Skeletal muscle satellite cell (primary cell): ENCODE results near the gene AGAP9.
"Not testable (repeated sequence)": the region's sequence is repeated elsewhere in the genome, so short reads cannot be mapped to it uniquely, and the experiment has no call there.

Experiments
- H3K27me3 ChIP-seq: 2 replicates; pipeline ENCODE4 v1.7.0; 2013; ENCODE audit warnings: low read length; ENCODE audit not compliant: control insufficient read depth, insufficient read depth
- H3K36me3 ChIP-seq: 2 replicates; pipeline ENCODE4 v1.7.0; 2013; ENCODE audit warnings: mild to moderate bottlenecking, control low read depth, low read length; ENCODE audit not compliant: insufficient read depth
- H3K4me1 ChIP-seq: 2 replicates; pipeline ENCODE4 v1.7.0; 2013; ENCODE audit warnings: low read length; ENCODE audit not compliant: control insufficient read depth, insufficient read depth
- H3K4me2 ChIP-seq: 2 replicates; pipeline ENCODE4 v1.7.0; 2013; ENCODE audit warnings: mild to moderate bottlenecking, low read length
- H3K4me3 ChIP-seq: 2 replicates; pipeline ENCODE4 v1.7.0; 2013; ENCODE audit warnings: low read length
- H3K9ac ChIP-seq: 2 replicates; pipeline ENCODE4 v1.7.0; 2013; ENCODE audit warnings: mild to moderate bottlenecking, low read depth, low read length, moderate library complexity
- H3K9me3 ChIP-seq: replicated peaks from 2 replicates; pipeline ENCODE4 v1.7.0; 2013; ENCODE audit warnings: mild to moderate bottlenecking, control low read depth, low read length

AGAP9 gene

GRCh38 chr10:47483923-47484322 is 39.5 kb downstream of the AGAP9 start, which contains the start of gene ANXA8:
Gene ANXA8, minus strand, starts transcription at chr10:47484115. Its CDS starts 182 bp downstream, at chr10:47483933.
- not testable (repeated sequence) for H3K4me2 ChIP-seq, H3K27me3 ChIP-seq, H3K9ac ChIP-seq, H3K36me3 ChIP-seq, H3K4me1 ChIP-seq, H3K9me3 ChIP-seq, H3K4me3 ChIP-seq

- H3K9ac ChIP-seq, H3K4me2 ChIP-seq, H3K4me1 ChIP-seq, H3K36me3 ChIP-seq, H3K27me3 ChIP-seq, H3K9me3 ChIP-seq, H3K4me3 ChIP-seq: not testable (repeated sequence)
Observed at GRCh38 chr10:47482367-47482766, 41.1 kb downstream of the AGAP9 start.

DNA sequence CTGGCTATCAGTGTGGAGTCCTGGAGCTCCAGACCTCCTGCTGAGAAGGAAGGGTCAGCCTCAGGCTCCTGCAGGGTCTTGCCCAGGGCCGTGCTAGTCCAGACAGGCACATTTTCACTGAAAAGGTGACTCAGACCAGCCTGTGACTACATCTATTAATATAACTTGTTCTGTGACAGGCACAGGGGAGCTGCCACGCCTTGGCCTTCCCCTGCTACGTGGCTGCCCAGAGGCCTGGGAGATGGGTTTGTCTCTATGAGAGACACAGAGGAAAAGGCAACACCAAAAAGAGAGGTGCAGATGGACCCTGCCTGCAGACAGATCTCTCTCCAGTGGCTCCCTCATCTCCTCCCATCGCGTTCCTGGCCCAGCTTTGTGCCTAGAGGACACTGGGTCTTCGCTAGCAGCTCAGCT is 41.7 kb downstream of the AGAP9 start:
- not testable (repeated sequence) for H3K36me3 ChIP-seq, H3K27me3 ChIP-seq, H3K4me1 ChIP-seq, H3K9me3 ChIP-seq, H3K4me2 ChIP-seq, H3K9ac ChIP-seq, H3K4me3 ChIP-seq

- H3K36me3 ChIP-seq, H3K4me2 ChIP-seq, H3K27me3 ChIP-seq, H3K9me3 ChIP-seq, H3K9ac ChIP-seq, H3K4me1 ChIP-seq, H3K4me3 ChIP-seq: not testable (repeated sequence)
Observed at GRCh38 chr10:47481182-47481766, 42.2 kb downstream of the AGAP9 start.

DNA sequence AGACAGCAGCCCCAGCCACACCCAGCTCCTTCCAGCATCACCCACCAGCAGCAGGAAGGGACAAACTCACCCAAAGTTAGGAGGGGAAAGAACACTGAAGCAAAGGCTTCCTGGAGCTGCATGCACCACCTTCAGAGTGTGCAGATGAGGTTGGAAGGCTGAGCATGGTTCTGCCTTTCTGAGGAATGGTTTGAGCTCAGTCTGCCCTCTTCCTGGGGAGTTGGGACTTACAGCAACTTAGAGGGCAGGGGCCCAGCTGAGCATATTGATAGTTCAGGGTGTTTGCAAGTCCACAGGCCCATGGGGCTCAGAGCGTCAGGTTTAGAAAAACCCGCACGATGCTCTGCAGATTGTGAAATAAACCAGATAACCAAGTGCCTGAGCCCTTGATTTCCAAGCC is 43.3 kb downstream of the AGAP9 start:
- not testable (repeated sequence) for H3K27me3 ChIP-seq, H3K9ac ChIP-seq, H3K36me3 ChIP-seq, H3K9me3 ChIP-seq, H3K4me2 ChIP-seq, H3K4me1 ChIP-seq, H3K4me3 ChIP-seq

DNA sequence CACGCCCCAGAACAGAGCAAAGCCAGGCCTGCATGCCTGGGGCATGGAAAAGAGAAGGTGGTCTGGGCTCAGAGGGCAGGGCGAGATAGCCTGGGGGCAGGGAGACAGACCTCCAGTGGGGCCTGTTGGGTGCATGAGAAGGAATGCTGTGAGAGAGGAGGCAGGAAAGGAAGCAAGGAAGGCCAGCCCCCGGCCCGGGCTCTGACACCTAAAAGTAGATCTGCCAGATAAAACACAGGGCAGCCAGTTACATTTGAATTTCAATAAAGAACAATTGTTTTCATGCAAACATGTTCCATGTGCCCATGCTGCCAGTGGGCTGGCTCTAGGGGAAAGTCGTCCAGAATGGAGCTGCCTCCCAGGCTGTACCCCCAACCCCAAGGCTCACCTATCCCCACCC is 45.3 kb downstream of the AGAP9 start:
- not testable (repeated sequence) for H3K4me2 ChIP-seq, H3K27me3 ChIP-seq, H3K4me1 ChIP-seq, H3K4me3 ChIP-seq, H3K36me3 ChIP-seq, H3K9ac ChIP-seq, H3K9me3 ChIP-seq

DNA sequence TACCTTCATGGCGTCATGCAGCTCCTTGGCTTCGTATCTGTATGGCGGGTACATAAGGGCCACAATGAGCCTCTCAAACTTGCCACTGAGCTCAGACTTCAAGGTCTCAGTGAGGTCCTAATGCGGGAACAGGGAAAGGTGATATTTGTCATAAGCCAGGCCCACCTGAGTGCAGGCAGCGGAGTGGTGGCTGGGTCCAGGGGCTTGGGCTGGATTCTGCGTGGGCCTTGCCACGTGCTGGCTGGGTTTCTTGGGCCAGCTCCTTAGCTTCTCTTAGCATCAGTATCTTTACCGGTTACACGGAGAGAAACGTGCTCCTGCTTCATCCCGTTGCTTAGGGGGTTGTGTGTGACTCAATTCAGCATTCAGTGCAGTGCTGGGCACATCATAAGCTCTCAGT is 46.4 kb downstream of the AGAP9 start:
- H3K4me2 ChIP-seq, H3K9me3 ChIP-seq, H3K4me3 ChIP-seq, H3K9ac ChIP-seq, H3K36me3 ChIP-seq, H3K27me3 ChIP-seq, H3K4me1 ChIP-seq: not testable (repeated sequence)

GRCh38 chr10:47475101-47475500 is 48.3 kb downstream of the AGAP9 start:
- H3K4me1 ChIP-seq, H3K27me3 ChIP-seq, H3K9me3 ChIP-seq, H3K4me3 ChIP-seq, H3K4me2 ChIP-seq, H3K9ac ChIP-seq, H3K36me3 ChIP-seq: not testable (repeated sequence)

GRCh38 chr10:47473516-47473915 is 49.9 kb downstream of the AGAP9 start:
- not testable (repeated sequence) for H3K27me3 ChIP-seq, H3K9me3 ChIP-seq, H3K9ac ChIP-seq, H3K4me3 ChIP-seq, H3K4me1 ChIP-seq, H3K36me3 ChIP-seq, H3K4me2 ChIP-seq

DNA sequence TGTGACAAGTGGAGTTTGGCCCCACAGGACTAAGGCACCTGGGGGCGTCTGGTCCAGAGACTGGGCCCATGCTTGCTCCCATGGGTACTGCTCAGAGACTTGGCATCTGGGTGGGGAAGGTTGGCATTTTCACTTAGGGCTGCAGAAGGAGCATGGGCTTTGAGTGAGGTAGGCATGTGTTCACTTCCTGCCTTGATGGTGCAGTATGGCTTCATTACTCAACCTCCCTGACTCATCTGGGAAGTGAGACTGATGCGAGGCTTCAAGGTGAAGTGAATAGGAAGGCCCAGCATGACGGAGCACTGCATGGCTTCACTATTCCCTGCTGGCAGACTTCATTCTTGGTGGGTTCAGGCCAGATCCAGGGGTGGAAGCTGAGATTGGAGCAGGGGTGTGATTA is 50.8 kb downstream of the AGAP9 start:
- not testable (repeated sequence) for H3K4me3 ChIP-seq, H3K4me2 ChIP-seq, H3K27me3 ChIP-seq, H3K4me1 ChIP-seq, H3K9ac ChIP-seq, H3K36me3 ChIP-seq, H3K9me3 ChIP-seq

- not testable (repeated sequence) for H3K4me2 ChIP-seq, H3K9ac ChIP-seq, H3K36me3 ChIP-seq, H3K4me3 ChIP-seq, H3K9me3 ChIP-seq, H3K27me3 ChIP-seq, H3K4me1 ChIP-seq
Observed at GRCh38 chr10:47472072-47472471, 51.4 kb downstream of the AGAP9 start.

DNA sequence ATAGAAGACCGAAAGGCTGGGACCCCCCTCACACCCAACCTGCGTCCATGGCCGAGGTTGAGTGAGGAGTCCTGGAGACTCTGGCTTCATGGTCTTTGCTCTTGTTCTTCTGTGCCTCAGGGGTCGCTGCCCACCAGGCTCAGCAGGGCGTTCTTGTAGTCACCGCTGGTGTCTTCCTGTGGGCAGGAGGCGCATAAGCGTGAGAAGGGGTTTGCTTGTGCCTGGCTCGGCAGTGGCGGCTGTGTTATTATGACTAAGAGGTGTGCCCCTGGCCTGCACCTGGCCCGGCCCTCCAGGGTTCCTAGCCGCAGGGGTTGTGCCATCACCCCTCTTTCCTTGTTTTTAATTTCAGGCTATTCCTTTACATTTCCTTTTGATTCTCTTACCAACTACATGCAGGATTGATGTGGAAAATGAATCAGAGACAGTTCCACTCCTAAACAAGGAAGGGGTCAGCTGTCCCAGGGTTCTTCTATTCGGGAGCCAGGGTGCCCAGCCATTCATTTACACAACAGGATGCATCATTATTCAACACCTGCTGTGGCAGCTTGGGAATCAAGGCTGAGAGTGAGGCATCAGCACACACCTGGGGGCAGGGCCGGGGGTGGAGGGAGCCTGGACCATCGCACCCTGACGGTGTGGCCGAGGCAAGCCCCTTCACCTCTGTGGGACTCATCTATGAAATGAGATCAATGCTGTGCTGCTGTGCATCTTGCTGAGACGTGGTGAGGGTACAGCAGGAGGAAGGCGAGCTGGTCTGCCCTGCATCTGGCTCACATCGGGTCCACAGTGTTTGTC is 54.5 kb downstream of the AGAP9 start:
- not testable (repeated sequence) for H3K9me3 ChIP-seq, H3K4me1 ChIP-seq, H3K9ac ChIP-seq, H3K27me3 ChIP-seq, H3K36me3 ChIP-seq, H3K4me3 ChIP-seq, H3K4me2 ChIP-seq
